8988T (cell line): Measurements from ENCODE around the gene ZNF705A.
"Not testable (repeated sequence)": the region's sequence is repeated elsewhere in the genome, so short reads cannot be mapped to it uniquely, and the experiment has no call there.

Source experiments
- DNase-seq: peaks from one replicate; pipeline ENCODE4 v3.0.0; 2011

ZNF705A gene

GRCh38 chr12:8188088-8188487 is 31.3 kb downstream of the ZNF705A start:
- not testable (repeated sequence) for DNase-seq

- DNase-seq: not testable (repeated sequence)
Measured at GRCh38 chr12:8197685-8198308, 41.0 kb downstream of the ZNF705A start.

DNA sequence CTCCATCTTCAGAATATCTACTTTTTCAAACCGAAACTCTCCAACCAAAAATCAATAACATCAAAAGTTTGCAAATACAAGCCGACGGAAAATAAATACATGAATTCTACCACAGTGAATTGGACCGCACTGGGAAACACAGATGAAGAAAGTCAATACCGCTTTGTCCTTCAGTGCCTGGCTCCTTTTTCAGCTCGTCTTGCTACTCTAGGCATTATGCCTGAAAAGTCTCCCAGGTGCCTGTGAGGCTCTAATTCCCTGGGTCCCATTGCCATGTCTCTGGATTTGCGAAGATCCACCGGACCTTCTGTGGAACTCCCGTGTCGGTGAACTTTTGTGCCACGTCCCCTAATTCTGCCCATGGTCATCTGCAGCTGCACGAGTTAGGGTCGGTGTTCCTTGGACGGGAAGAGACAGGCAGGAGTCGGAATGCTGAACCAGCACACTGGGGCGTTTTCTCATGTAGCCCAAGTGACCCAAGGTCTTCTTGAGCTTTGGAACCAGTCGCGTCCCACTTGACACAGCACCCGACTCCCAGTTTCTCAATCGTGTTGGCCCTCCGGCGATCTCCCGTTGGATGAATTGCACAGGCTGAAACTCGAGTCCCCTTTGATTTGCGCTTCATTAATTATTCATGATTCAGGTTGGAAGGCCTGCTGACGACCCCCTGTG is 62.0 kb downstream of the ZNF705A start:
- DNase-seq: not testable (repeated sequence)

- DNase-seq: not testable (repeated sequence)
Measured at GRCh38 chr12:8221375-8221774, 64.6 kb downstream of the ZNF705A start.

DNA sequence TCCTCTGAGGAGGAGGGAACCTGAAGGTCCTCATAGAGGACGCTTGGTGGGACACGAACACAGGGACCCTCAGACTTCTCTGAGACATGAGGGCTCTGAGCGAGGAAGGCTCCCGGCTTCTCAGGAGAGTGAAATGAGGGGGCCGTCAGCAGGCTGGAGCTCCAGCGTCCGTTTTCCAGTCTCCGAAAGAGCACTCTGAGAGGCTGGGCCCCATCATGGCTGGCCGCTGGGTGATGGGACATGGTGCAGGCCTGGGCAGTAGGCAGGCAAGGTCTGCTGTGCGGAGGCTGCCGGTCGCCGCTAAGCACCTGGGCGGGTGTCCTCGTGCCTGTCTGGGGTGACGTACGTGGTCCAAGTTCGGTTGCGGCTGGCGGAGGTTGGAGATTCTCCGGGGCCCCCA is 65.0 kb downstream of the ZNF705A start:
- DNase-seq: not testable (repeated sequence)

DNA sequence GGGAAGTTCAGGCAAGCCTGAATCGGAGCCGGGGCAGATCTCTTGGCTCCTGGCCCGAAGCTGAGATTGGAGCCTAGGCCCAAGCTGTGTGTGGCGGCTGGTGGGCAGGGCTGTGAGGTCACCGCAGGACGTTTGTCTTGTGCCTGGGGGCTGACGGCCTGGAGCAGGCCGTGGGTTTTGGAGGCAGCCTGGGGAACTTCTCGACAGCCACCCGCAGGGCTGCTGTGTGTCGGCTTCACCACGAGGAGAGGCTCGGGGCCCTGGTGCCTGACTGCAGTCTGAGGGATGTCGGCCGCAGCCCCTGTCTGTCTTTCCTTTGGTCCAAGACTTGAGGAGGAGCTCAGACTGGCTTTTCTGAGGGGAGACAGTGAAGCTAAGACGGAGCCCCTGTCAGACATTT is 65.5 kb downstream of the ZNF705A start:
- not testable (repeated sequence) for DNase-seq

DNA sequence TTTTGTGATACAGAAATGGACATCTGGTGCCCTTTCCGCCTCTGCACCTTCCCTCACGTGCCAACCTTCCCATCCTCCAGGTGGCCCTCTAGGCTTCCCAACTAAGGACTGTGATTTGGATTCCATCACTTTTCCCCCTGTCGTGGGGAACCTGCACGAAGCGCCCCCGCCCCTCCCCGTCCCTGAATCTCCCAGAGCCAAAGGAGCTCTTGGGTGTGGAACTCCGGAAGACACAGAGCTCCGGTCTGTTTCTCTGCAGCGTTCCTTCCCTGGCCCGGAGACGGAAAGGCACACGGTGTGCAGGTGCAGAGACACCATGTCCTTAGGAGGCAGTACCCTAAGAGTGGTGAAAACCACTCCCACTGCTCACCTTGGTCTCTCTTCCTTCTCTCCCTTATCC is 66.8 kb downstream of the ZNF705A start:
- not testable (repeated sequence) for DNase-seq

DNA sequence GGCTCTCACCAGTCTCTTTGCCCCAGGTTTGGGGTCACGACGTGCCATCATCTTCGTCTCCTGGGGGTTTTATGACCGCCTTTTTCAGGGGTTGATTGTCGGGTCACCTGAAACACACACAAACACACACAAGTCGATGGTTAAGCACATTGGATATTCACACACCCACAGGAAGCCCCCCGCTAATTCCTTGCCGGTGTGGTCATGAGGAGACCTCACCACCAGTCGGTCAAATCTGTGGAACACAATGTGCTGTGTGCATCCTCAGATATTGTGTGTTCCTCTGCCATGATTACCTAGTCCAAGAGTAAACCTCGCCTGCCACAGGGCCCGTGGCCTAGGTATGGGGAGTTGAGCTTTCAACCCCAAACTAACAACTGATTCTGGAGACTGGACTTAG is 68.0 kb downstream of the ZNF705A start:
- not testable (repeated sequence) for DNase-seq

DNA sequence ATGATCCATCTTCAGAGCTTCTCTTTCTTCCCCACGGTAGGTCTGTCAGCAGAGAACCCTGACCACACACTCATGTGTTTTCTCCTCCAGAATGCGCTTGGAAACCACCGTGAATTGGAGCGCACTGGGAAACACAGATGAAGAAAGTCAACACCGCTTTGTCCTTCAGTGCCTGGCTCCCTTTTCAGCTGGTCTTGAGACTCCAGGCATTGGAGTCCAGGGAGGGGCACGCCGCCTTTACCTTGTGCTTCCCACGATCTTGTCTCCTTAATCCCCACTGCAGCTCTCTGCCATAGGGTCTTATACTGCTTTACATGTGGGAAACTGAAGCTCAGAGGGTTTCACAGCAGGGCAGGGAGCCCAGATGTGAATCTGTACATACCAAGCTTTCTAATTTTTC is 69.5 kb downstream of the ZNF705A start:
- DNase-seq: no peak

DNA sequence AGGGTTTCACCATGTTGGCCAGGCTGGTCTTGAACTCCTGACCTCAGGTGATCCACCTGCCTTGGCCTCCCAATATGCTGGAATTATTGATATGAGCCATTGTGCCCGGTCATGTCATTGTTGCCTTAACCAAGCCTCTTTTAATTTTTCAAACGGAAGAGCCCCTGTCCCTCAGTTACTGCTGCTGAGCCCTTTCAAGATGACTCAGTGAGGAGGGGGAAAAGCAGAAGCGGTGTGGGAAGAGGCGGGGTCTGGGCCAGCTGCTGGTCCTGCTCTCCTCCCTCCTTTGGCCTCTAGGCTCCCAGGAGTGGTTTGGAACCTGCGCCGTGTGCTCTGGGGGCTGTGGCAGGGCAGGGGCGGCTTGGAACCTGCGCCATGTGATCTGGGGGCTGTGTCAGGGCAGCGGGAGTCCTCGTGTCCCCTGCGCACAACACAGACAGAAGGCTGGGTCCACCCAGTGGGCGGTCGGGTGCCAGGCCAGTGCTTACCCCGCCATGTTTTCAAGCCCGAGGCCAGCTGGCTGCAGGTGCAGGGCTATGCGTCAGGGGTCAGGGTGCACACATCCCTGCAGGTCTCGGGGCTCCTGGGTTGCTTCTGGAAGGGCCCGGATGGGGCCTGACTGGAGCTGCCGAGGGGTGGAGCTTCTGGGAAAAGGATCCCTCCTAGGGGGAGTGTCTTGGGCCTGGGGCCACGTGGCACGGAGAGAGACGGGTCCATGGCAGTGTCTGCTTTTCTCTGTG is 70.3 kb downstream of the ZNF705A start, which contains the start of gene FAM90A1:
FAM90A1 (minus strand) TSS at position 627 of the 740 bp plus-strand sequence. CDS start 2,786 bp downstream, outside the sequence.
- not testable (repeated sequence) for DNase-seq

GRCh38 chr12:8227732-8228077 is 70.9 kb downstream of the ZNF705A start:
- DNase-seq: not testable (repeated sequence)

- not testable (repeated sequence) for DNase-seq
Measured at GRCh38 chr12:8228607-8229006, 71.8 kb downstream of the ZNF705A start.

- DNase-seq: not testable (repeated sequence)
Measured at GRCh38 chr12:8229486-8229885, 72.7 kb downstream of the ZNF705A start.
